ENCODE data around the gene FSCN2. TPM values are rescaled to one million over a fixed set of nuclear protein-coding genes. Genes with fewer than 3 reads are reported as not detected.

FSCN2 gene
- total and polyA plus RNA-seq, 5 donors from 2014 or later = 0.17 to 0.74 TPM; not detected in 3

- DNase-seq = peak in 2 of 3 donors; percentile 51 to 56
- no peaks in the 10 kb centered on the region for H3K9me3 ChIP-seq (ENCODE audit: control insufficient read depth in 2 of 2, low read length in 2 of 2)
- H3K27ac ChIP-seq (ENCODE audit: insufficient read depth, low read length, poor library complexity, severe bottlenecking) = peak overlapping the region; percentile 78
- H3K27ac Mint-ChIP-seq = peak overlapping the region; percentile 96 to 99 (median 97)
- H3K4me1 Mint-ChIP-seq = peaks cover 5 to 40% (median 22%) of the 10 kb centered on the region in 4 donors
- H3K9me3 Mint-ChIP-seq = peaks cover 0 to 5% (median 0%) of the 10 kb centered on the region in 7 donors
- ATAC-seq (ENCODE audit: low read depth in 2 of 2) = no peak
- peaks cover 31% of the 10 kb centered on the region for H3K36me3 ChIP-seq (ENCODE audit: control insufficient read depth, insufficient read depth, low read length)
- peaks cover 48% of the 10 kb centered on the region for H3K4me1 ChIP-seq (ENCODE audit: control insufficient read depth, insufficient read depth, low read length, poor library complexity, severe bottlenecking)
- H3K27me3 Mint-ChIP-seq = peaks cover 10% of the 10 kb centered on the region
- H3K4me3 Mint-ChIP-seq = peak overlapping the region; percentile 94 to 99 (median 97)
- H3K4me3 ChIP-seq (ENCODE audit: low read depth, low read length) = peak overlapping the region; percentile 86
- H3K27me3 ChIP-seq (ENCODE audit: control insufficient read depth, insufficient read depth, low read length) = no peaks in the 10 kb centered on the region
- peaks cover 36% of the 10 kb centered on the region for H3K36me3 Mint-ChIP-seq
Measured at GRCh38 chr17:81509207-81509971, 18.8 kb upstream of the FSCN2 start.

- Histone ChIP-seq H3K27me3 (ENCODE audit: control insufficient read depth, insufficient read depth, low read length) (no peaks in the 10 kb centered on the region), H3K4me3 (ENCODE audit: low read depth, low read length) (peak overlapping the region; percentile 86), H3K9me3 (ENCODE audit: control insufficient read depth in 2 of 2, low read length in 2 of 2) (no peaks in the 10 kb centered on the region), H3K4me1 (ENCODE audit: control insufficient read depth, insufficient read depth, low read length, poor library complexity, severe bottlenecking) (peaks cover 50% of the 10 kb centered on the region), H3K27ac (ENCODE audit: insufficient read depth, low read length, poor library complexity, severe bottlenecking) (peak overlapping the region; percentile 78), H3K36me3 (ENCODE audit: control insufficient read depth, insufficient read depth, low read length) (peaks cover 31% of the 10 kb centered on the region)
- H3K27me3 Mint-ChIP-seq = peaks cover 5% of the 10 kb centered on the region
- peak overlapping the region; percentile 96 to 99 (median 97) for H3K27ac Mint-ChIP-seq
- DNase-seq = no peak
- no peak for ATAC-seq (ENCODE audit: low read depth in 2 of 2)
- peaks cover 0 to 5% (median 0%) of the 10 kb centered on the region in 7 donors for H3K9me3 Mint-ChIP-seq
- H3K4me3 Mint-ChIP-seq = peak overlapping the region; percentile 94 to 99 (median 97)
- H3K4me1 Mint-ChIP-seq = peaks cover 5 to 42% (median 22%) of the 10 kb centered on the region in 4 donors
- peaks cover 36% of the 10 kb centered on the region for H3K36me3 Mint-ChIP-seq
Measured at GRCh38 chr17:81509972-81510784, 18.0 kb upstream of the FSCN2 start.

GRCh38 chr17:81510785-81511553 lies 17.2 kb upstream of the FSCN2 start:
- ATAC-seq (ENCODE audit: low read depth in 2 of 2) (no peak), DNase-seq (peak in 2 of 3 donors; percentile 65 to 80)
- H3K27ac ChIP-seq (ENCODE audit: insufficient read depth, low read length, poor library complexity, severe bottlenecking) = peak overlapping the region; percentile 78
- peaks cover 58% of the 10 kb centered on the region for H3K4me1 ChIP-seq (ENCODE audit: control insufficient read depth, insufficient read depth, low read length, poor library complexity, severe bottlenecking)
- Mint-ChIP-seq H3K9me3 (peaks cover 0 to 5% (median 0%) of the 10 kb centered on the region in 7 donors), H3K27me3 (peaks cover 5% of the 10 kb centered on the region), H3K4me3 (peak overlapping the region; percentile 94 to 99 (median 97)), H3K27ac (peak overlapping the region; percentile 96 to 99 (median 97)), H3K4me1 (peaks cover 5 to 49% (median 22%) of the 10 kb centered on the region in 4 donors), H3K36me3 (peaks cover 36% of the 10 kb centered on the region)
- no peaks in the 10 kb centered on the region for H3K9me3 ChIP-seq (ENCODE audit: control insufficient read depth in 2 of 2, low read length in 2 of 2)
- peak overlapping the region; percentile 86 for H3K4me3 ChIP-seq (ENCODE audit: low read depth, low read length)
- no peaks in the 10 kb centered on the region for H3K27me3 ChIP-seq (ENCODE audit: control insufficient read depth, insufficient read depth, low read length)
- H3K36me3 ChIP-seq (ENCODE audit: control insufficient read depth, insufficient read depth, low read length) = peaks cover 31% of the 10 kb centered on the region

- H3K4me3 ChIP-seq (ENCODE audit: low read depth, low read length) = peak overlapping the region; percentile 86
- no peak for ATAC-seq (ENCODE audit: low read depth in 2 of 2)
- peak overlapping the region; percentile 96 to 99 (median 97) for H3K27ac Mint-ChIP-seq
- peaks cover 31% of the 10 kb centered on the region for H3K36me3 ChIP-seq (ENCODE audit: control insufficient read depth, insufficient read depth, low read length)
- peaks cover 63% of the 10 kb centered on the region for H3K4me1 ChIP-seq (ENCODE audit: control insufficient read depth, insufficient read depth, low read length, poor library complexity, severe bottlenecking)
- peaks cover 36% of the 10 kb centered on the region for H3K36me3 Mint-ChIP-seq
- peaks cover 5 to 54% (median 22%) of the 10 kb centered on the region in 4 donors for H3K4me1 Mint-ChIP-seq
- no peaks in the 10 kb centered on the region for H3K27me3 ChIP-seq (ENCODE audit: control insufficient read depth, insufficient read depth, low read length)
- H3K27me3 Mint-ChIP-seq = peaks cover 5% of the 10 kb centered on the region
- H3K9me3 ChIP-seq (ENCODE audit: control insufficient read depth in 2 of 2, low read length in 2 of 2) = no peaks in the 10 kb centered on the region
- H3K4me3 Mint-ChIP-seq = peak overlapping the region; percentile 94 to 99 (median 97)
- H3K9me3 Mint-ChIP-seq = peaks cover 0 to 5% (median 0%) of the 10 kb centered on the region in 7 donors
- DNase-seq = no peak
- H3K27ac ChIP-seq (ENCODE audit: insufficient read depth, low read length, poor library complexity, severe bottlenecking) = peak overlapping the region; percentile 78
Measured at GRCh38 chr17:81511554-81511803, 16.7 kb upstream of the FSCN2 start.

- H3K4me3 ChIP-seq (ENCODE audit: low read depth, low read length) = peak overlapping the region; percentile 86
Measured at GRCh38 chr17:81511804-81512561, 16.2 kb upstream of the FSCN2 start.

GRCh38 chr17:81512562-81513371 lies 15.4 kb upstream of the FSCN2 start, which contains the start of gene ACTG1:
Gene ACTG1, minus strand, starts transcription at chr17:81512799. Its CDS starts 445 bp downstream, at chr17:81512354.
- Histone ChIP-seq H3K9me3 (ENCODE audit: control insufficient read depth in 2 of 2, low read length in 2 of 2) (no peaks in the 10 kb centered on the region), H3K4me3 (ENCODE audit: low read depth, low read length) (peak within 1 kb of the TSS; percentile 86), H3K36me3 (ENCODE audit: control insufficient read depth, insufficient read depth, low read length) (peaks cover 31% of the 10 kb centered on the region), H3K27me3 (ENCODE audit: control insufficient read depth, insufficient read depth, low read length) (no peaks in the 10 kb centered on the region), H3K27ac (ENCODE audit: insufficient read depth, low read length, poor library complexity, severe bottlenecking) (peak within 1 kb of the TSS; percentile 90), H3K4me1 (ENCODE audit: control insufficient read depth, insufficient read depth, low read length, poor library complexity, severe bottlenecking) (peaks cover 70% of the 10 kb centered on the region)
- H3K9me3 Mint-ChIP-seq = peaks cover 0 to 5% (median 0%) of the 10 kb centered on the region in 7 donors
- ATAC-seq (ENCODE audit: low read depth in 2 of 2) (peak; percentile 77 to 79), DNase-seq (peak; percentile 87 to 92 (median 91))
- peaks cover 5 to 55% (median 19%) of the 10 kb centered on the region in 4 donors for H3K4me1 Mint-ChIP-seq
- H3K4me3 Mint-ChIP-seq = peak within 1 kb of the TSS; percentile 94 to 99 (median 97)
- peak within 1 kb of the TSS; percentile 96 to 99 (median 97) for H3K27ac Mint-ChIP-seq
- H3K36me3 Mint-ChIP-seq = peaks cover 36% of the 10 kb centered on the region
- peaks cover 5% of the 10 kb centered on the region for H3K27me3 Mint-ChIP-seq

More at GRCh38 chr17:81511804-81512561, 16.2 kb upstream of the FSCN2 start:
- H3K9me3 ChIP-seq (ENCODE audit: control insufficient read depth in 2 of 2, low read length in 2 of 2) = no peaks in the 10 kb centered on the region
- peaks cover 36% of the 10 kb centered on the region for H3K36me3 Mint-ChIP-seq
- H3K27me3 Mint-ChIP-seq = peaks cover 5% of the 10 kb centered on the region
- peaks cover 31% of the 10 kb centered on the region for H3K36me3 ChIP-seq (ENCODE audit: control insufficient read depth, insufficient read depth, low read length)
- peak; percentile 29 to 46 (median 44) for DNase-seq
- peak in 1 of 2 donors; percentile 0 for ATAC-seq (ENCODE audit: low read depth in 2 of 2)
- peaks cover 5 to 58% (median 22%) of the 10 kb centered on the region in 4 donors for H3K4me1 Mint-ChIP-seq
- peak overlapping the region; percentile 94 to 99 (median 97) for H3K4me3 Mint-ChIP-seq
- H3K27me3 ChIP-seq (ENCODE audit: control insufficient read depth, insufficient read depth, low read length) = no peaks in the 10 kb centered on the region
- H3K27ac ChIP-seq (ENCODE audit: insufficient read depth, low read length, poor library complexity, severe bottlenecking) = peak overlapping the region; percentile 78
- H3K27ac Mint-ChIP-seq = peak overlapping the region; percentile 96 to 99 (median 97)
- peaks cover 68% of the 10 kb centered on the region for H3K4me1 ChIP-seq (ENCODE audit: control insufficient read depth, insufficient read depth, low read length, poor library complexity, severe bottlenecking)
- H3K9me3 Mint-ChIP-seq = peaks cover 0 to 5% (median 0%) of the 10 kb centered on the region in 7 donors
